ENCODE data around the gene ZNF69.
"Not testable (repeated sequence)": the region's sequence is repeated elsewhere in the genome, so short reads cannot be mapped to it uniquely, and the experiment has no call there.

ZNF69 gene

GRCh38 chr19:11902228-11902627 lies 14.6 kb downstream of the ZNF69 start:
- DNase-seq: no peak

DNA sequence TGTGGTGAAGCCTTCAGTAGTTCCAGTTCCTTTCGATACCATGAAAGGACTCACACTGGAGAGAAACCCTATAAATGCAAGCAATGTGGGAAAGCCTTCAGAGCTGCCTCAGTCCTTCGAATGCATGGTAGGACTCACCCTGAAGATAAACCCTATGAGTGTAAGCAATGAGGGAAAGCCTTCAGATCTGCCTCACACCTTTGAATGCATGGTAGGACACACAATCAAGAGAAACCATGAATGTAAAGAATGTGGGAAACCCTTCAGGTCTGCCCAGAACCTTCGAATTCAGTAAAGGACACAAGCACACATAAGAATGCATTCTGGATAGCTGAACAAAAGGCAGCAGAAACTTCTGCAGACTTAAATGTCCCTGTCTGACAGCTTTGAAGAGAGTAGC lies 18.3 kb downstream of the ZNF69 start:
- no peak for DNase-seq

DNA sequence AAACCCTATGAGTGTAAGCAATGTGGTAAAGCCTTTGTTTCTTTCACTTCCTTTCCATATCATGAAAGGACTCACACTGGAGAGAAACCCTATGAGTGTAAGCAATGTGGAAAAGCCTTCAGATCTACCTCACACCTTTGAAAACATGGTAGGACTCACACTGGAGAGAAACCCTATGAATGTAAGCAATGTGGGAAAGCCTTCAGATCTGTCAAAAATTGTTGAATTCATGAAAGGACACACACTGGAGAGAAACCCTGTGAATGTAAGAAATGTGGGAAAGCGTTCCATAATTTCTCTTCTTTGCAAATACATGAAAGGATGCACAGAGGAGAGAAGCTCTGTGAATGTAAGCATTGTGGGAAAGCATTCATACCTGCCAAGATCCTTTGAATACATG lies 24.4 kb downstream of the ZNF69 start:
- DNase-seq: not testable (repeated sequence)

DNA sequence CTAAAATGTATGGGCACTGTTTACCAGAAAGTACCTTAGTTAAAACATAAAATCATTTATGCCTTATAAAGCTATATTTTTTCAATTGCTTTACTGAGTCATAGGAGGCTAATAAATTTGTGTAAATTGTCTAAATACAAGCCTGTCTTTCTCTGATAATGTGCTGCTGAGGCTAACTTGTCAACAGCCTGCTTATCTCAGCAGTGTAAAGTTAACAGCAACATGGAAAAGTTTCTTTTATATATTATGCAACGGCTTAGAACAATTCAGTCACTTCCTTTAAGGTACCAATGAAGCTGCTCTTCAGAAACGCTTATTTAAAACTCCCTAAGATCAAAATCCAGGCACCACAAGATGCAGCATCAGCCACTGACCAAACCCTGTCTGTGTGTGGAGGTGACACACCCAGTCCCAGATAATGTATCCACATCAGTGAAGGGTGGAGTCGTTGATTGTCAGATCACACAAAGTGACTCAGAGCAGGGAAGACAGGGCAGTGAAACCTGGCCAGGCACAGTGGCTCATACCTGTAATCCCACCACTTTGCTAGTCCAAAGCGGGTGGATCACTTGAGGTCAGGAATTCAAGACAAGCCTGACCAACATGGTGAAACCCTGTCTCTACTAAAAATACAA lies 27.0 kb downstream of the ZNF69 start:
- not testable (repeated sequence) for DNase-seq

- no peak for DNase-seq
Measured at GRCh38 chr19:11921852-11922495, 34.4 kb downstream of the ZNF69 start.

GRCh38 chr19:11924886-11925650 lies 37.5 kb downstream of the ZNF69 start, which contains the start of gene ZNF700:
TSS of gene ZNF700 (plus strand) at chr19:11925107. CDS start at chr19:11925211, 104 bp downstream.
- peak; percentile 95 for DNase-seq

DNA sequence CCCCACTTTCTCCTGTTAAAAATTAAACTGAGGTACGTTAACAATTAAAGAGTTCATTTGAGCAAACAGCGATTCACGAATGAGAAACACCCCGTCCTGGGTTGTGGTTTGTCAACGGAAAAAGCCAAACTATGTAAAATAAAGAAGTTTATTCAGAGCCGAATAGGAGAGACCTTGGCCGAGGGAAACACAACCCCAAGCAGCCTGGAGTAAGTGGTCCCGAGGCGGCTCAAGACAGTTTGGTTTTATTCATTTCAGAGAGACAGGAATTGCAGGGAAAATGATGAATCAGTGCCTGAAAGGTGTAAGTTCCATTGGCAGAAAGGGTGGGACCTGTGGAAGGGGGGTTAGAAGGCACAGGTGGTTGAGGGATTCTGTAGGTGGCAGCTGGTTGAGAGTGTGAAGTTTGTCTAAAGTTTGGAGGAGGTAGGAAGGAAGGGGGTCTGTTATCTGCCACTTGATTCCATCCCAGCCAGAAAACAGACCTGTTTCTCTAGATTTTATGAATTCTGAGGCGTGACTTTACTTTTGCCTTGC lies 38.1 kb downstream of the ZNF69 start:
- not testable (repeated sequence) for DNase-seq

DNA sequence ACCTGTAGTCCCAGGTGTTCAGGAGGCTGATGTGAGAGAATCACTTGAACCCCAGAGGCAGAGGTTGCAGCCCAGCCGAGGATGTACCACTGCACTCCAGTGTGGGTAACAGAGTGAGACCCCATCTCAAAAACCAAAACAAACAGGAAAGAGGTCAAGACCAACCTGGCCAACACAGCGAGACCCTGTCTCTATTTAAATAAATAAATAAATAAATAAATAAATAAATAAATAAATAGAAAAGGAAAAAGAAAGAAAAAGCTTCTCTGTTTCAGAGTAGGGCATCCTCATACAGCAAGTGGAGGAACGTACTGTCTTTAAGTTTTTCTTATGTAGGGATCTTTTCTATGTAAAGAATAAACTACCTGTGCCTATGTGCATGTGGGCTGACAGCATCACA lies 39.6 kb downstream of the ZNF69 start:
- DNase-seq: no peak

DNA sequence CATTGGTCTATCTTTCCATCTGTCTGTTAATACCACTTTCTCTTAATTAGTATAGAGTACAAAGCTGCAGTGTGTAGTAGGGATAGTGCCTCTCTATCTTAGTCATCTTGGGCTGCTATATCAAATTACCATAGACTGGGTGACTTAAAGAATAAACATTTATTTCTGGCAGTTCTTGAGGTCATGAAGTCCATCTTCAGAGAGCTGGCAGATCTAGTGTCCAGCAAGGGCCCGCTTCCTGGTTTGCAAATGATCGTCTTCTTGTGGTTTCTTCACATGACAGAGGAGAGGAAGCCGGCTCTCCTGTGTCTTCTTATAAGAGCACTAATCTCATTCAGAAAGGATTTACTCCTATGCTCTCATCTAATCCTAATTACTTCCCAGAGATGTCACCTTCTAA lies 43.5 kb downstream of the ZNF69 start:
- DNase-seq: peak; percentile 32

DNA sequence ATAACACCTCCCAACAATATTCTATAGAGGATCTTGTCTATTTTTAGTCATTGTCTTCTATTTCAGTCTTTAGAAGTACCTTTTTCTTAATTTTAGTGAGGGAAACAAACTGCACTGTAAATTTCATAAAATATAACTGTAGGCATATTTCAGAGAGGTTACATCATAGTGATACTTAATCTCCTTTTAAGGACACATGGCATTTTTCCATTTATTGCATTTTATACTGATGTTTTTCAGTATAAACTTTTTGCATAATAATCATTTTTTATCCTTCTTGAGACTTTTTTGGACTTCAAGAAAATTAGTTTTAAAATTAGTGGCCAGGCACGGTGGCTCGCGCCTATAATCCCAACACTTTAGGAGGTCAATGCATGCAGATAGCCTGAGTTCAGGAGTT lies 43.9 kb downstream of the ZNF69 start:
- DNase-seq: no peak

GRCh38 chr19:11935829-11936228 lies 48.2 kb downstream of the ZNF69 start:
- DNase-seq: not testable (repeated sequence)

GRCh38 chr19:11938383-11938782 lies 50.8 kb downstream of the ZNF69 start:
- DNase-seq: not testable (repeated sequence)

DNA sequence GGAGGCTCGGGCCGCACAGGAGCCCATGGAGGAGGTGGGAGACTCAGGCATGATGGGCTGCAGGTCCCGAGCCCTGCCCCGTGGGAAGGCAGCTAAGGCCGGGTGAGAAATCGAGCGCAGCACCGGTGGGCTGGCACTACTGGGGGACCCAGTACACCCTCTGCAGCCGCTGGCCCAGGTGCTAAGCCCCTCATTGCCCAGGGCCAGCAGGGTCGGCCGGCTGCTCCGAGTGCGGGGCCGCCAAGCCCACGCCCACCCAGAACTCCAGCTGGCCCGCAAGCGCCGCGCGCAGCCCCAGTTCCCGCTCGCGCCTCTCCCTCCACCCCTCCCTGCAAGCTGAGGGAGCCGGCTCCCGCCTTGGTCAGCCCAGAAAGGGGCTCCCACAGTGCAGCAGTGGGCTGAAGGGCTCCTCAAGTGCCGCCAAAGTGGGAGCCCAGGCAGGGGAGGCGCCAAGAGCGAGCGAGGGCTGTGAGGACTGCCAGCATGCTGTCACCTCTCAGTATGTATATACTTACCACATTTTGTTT lies 53.8 kb downstream of the ZNF69 start:
- not testable (repeated sequence) for DNase-seq

- DNase-seq: no peak
Measured at GRCh38 chr19:11942008-11942842, 54.6 kb downstream of the ZNF69 start.

GRCh38 chr19:11942843-11943108 lies 55.2 kb downstream of the ZNF69 start:
- no peak for DNase-seq

GRCh38 chr19:11944656-11945055 lies 57.1 kb downstream of the ZNF69 start:
- DNase-seq: no peak

- no peak for DNase-seq
Measured at GRCh38 chr19:11948646-11949045, 61.1 kb downstream of the ZNF69 start.

DNA sequence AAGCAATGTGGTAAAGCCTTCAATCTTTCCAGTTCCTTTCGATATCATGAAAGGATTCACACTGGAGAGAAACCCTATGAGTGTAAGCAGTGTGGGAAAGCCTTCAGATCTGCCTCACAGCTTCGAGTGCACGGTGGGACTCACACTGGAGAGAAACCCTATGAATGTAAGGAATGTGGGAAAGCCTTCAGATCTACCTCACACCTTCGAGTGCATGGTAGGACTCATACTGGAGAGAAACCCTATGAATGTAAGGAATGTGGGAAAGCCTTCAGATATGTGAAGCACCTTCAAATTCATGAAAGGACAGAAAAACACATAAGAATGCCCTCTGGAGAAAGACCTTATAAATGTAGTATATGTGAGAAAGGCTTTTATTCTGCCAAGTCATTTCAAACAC lies 61.6 kb downstream of the ZNF69 start:
- no peak for DNase-seq

DNA sequence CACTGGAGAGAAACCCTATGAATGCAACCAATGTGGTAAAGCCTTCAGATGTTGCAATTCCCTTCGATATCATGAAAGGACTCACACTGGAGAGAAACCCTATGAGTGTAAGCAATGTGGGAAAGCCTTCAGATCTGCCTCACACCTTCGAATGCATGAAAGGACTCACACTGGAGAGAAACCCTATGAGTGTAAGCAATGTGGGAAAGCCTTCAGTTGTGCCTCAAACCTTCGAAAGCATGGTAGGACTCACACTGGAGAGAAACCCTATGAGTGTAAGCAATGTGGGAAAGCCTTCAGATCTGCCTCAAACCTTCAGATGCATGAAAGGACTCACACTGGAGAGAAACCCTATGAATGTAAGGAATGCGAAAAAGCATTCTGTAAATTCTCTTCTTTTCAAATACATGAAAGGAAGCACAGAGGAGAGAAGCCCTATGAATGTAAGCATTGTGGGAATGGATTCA lies 62.1 kb downstream of the ZNF69 start:
- not testable (repeated sequence) for DNase-seq

- DNase-seq: no peak
Measured at GRCh38 chr19:11950312-11950711, 62.7 kb downstream of the ZNF69 start.

Data from EL (cell line).